ENCODE data around the gene CENPX.

The CENPX gene

DNA sequence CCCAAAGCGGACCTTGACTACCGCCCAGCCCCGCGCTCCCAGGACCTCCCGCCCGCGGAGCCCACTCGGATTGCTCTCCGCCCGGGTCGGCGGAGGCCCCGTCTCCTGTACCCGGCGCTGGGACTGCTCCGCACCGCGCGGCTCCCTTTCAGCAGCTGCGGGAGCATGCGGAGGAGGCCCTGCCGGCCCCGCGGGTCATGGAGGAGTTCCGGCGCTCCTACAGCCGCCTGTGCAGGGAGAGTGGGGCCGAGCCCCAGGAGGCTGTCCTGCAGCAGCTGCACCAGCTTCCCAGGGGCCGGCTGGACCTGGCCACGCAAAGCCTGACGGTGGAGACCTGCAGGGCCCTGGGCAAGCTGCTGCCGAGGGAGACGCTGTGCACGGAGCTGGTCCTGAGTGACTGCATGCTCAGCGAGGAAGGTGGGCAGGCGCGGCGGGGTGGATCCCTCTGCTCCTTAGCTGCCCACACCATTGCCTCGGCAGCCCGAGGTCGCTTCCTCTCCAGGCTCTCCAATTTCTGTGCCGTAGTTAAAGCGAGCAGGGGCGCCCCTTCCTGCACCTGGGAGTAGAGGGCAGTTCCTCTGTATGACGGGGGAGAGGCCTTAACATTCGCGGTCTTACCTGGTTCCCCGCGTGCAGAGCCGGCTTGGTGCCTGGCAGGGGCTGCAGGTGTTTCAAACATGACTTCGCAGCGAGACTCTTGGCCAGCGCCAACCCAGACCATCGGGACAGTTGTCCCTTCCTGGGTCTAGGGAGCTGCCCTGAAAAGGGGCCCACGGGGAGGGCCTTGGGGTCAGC is 966 bp upstream of the CENPX start:
- no peak for DNase-seq (ENCODE audit: low read depth)

GRCh38 chr17:82022981-82023446 is 336 bp upstream of the CENPX start, which contains the start of gene LRRC45:
Gene LRRC45, plus strand, starts transcription at chr17:82023305. Its CDS starts 339 bp downstream, at chr17:82023644.
- peak; percentile 97 for DNase-seq (ENCODE audit: low read depth)

- no peak for DNase-seq (ENCODE audit: low read depth)
Observed at GRCh38 chr17:82021900-82022309, 773 bp downstream of the CENPX start.

DNA sequence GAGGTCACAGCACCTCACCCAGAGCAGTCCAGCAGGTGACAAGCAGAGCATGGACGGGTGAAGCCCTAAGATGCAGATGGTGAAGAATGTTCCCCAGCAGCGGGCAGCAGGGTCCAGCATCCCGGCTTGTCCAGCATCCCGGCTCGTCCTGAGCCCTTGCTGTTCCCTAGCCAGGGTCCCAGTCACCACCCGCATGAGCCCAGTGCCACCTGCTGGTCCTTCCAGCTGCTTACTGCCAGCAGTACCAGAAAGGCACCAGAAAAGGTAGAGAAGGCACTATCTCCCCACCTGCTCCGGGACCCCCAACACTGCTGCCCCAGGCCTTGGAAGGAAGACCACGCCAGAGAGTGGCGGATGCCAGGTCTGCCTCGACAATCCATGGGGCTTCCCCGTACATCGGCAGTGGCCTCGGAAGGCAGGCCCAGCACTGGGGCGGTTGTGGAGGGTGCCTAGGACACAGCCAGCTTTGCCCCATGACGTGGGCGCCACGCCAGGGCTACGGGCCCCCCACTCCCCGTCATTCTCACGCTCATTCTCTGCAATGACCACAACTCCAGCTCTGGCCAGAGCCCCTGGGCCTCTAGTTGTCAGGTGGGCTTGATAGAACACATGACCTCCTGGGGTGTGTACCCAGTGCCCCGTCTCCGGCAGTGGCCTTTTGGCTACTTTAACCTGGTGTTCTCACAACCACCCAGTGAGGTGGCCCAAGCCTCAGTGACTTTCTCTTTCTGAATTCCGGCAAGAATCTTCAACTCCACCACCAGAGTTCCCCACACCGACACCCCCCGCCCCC is 1.4 kb downstream of the CENPX start:
- DNase-seq (ENCODE audit: low read depth), result no peak

GRCh38 chr17:82020572-82021106 is 2.0 kb downstream of the CENPX start:
- no peak for DNase-seq (ENCODE audit: low read depth)

DNA sequence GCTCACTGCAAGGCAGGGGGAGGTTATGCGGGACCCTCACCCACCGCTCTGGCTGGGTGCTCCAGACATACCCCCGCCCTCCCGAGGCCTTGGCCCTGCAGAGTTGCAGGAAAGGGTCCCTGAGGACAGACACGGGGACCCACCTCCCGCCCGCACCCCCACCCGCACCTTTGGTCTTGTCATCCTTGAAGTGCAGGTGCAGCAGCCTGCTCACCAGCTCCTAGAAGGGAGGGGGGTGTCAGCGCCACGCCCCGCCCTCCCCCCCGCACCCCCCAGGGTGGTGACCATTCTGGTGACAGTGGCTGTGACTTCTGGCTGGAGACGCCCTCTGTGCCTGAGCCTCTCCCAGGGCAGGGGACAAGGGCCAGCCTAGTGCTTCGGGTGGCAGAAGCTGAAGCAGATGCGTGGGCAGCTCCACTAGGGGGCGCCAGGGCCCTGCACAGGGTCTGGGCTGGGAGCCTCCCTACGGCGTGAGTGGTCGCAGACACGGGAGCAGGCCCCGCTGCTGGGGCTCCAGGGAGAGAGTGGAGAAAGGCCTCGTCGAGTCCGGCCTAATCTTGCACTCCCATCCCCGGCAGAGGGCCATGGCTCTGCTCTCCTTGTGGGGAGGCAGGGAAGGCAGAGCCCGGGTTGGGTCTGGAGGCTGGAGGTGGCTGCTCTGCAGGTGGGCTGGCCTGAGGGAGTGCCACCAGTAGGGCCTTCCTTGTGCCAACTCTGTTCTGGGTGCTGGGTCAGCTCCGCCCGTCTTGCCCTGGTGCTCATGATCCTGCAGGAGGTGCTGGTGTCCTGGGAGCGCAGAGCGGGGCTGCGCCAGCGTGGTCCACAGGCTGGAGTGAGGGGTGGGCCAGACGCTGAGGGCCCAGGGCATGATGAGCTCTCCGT is 2.7 kb downstream of the CENPX start:
- DNase-seq (ENCODE audit: low read depth), result peak; percentile 62

GRCh38 chr17:82018989-82019689 is 3.5 kb downstream of the CENPX start:
- no peak for DNase-seq (ENCODE audit: low read depth)

DNA sequence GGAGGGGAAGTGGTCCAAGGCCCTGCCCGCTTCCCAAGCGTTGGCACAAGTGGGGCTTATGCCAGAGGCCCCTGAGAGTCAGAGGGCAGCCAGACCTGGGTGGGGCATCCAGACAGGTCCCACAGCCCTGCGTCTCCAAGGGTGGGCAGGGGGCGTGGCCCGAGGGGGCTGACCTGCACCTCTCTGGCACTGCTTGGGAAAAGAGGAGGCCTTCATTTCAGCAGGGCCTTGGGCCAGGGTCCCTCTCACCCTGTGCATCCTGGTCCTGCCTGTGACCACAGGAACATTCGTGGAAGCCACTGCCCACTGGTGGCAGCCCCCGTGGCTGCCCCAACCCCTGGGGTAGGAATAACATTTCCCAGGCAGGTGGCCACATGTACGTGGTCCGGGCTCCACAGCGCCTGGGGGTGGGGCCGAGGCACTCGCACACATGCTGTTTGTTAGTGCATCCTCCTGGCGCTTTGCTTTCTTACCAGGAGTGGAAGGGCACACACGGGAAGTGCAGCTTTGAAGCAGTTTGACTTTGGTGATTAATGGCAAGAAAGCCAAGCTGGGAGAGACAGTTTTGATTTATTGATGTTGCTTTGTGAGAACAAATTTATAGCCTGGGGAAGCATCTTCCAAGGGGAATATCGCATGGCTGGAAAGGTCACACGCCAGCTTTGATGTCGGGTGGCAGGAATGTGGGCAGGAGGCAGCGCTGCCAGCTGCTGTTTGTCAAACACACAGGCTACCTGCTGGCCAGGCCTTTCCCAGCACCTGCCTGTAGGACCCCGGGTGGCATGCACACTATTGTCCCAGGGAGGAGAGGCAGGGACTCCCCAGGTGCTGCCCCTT is 4.3 kb downstream of the CENPX start:
- DNase-seq (ENCODE audit: low read depth), result no peak

DNA sequence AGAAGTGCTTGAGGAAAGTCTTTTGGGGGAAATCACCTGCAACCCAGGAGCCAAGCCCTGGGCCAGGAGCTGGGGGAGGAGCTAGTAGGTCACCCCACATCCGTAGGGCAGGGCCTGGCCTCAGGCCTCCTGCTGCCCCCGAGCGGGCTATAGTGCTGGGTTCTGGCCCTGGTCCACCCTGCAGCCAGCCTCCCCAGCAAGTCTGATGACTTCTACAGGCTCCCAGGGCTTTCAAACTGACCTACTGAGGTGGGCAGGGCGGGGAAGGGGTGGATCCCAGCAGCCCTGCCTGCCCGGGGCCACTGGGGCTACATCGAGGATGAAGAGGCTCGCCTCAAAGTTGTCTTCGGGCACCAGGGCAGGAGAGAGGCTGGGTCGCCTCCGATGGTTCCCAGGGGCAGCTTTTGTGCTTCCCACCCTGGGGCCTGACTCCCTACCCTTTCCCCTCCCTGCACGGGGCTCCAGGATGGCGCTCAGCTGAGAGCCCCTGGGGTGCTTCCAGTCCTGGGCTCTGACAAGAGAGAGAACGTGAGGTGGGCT is 5.0 kb downstream of the CENPX start:
- DNase-seq (ENCODE audit: low read depth), result no peak

- DNase-seq (ENCODE audit: low read depth), result no peak
Observed at GRCh38 chr17:82016875-82017459, 5.7 kb downstream of the CENPX start.

DNA sequence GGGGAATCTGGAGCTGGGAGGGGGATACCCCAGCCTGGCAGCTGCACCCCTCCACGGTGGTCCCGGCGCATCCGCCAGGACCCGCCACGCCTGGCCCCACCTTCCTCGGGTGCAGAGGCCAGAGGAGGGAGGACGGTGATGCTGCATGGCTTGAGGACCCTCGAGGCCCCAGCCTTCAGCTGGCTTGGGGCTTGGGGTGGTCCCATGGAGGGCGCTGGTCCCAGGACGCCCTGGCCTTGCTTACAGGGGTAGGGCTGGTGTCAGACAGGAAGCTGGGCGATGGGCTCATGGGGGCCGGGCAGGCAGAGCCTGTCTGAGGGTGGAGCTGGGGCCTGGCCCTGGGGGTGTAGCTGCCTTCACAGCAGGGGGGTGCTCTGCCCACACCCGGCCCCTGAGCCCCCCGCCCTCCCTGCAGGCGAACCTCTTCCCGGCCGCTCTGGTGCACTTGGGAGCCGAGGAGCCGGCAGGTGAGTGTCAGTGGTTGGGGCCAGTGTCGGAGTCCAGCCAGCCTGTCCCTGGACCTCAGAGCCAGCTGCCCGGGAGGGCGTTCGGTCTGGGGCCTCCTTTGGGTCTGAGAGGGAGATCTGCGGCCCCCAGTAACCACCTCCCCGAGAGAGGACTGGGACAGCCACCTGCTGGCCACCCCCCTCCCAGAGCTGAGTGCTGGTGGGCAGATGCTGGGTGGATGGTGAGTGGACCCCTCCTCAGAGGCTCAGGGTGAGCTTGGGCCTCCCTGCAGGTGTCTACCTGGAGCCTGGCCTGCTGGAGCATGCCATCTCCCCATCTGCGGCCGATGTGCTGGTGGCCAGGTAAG is 6.4 kb downstream of the CENPX start:
- DNase-seq (ENCODE audit: low read depth), result no peak

DNA sequence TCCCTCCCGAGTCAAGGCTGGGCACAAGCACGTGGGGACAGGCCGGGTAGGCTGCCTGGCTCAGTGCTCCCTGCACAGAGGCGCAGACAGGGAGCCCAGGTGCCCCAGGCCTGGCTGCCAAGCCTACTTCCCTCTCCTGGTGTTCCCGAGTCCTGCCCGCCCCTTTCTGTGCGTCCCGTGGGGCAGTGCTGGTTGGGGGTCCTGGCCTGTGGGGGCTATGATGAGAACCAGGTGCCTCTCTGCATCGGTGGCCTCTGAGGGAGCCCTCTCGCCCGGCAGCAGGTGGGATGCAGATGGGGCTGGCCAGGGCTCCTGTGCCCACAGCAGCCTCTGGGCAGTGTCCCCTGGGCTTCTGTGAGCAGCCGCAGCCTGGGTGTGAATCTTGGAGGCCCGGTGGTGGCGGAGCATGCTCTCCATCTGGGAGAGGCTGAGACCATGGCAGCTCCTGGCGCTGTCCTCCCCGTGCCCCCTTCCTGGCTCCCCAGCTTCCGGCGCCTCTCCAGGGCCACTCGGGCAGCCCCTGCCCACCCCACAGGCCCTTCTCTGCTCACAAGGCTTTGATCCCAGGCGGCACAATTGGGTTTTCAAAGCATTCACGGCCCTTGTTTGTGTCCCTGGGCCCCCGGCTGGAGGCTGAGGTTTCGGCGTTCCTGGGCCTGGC is 7.2 kb downstream of the CENPX start:
- DNase-seq (ENCODE audit: low read depth), result no peak

DNA sequence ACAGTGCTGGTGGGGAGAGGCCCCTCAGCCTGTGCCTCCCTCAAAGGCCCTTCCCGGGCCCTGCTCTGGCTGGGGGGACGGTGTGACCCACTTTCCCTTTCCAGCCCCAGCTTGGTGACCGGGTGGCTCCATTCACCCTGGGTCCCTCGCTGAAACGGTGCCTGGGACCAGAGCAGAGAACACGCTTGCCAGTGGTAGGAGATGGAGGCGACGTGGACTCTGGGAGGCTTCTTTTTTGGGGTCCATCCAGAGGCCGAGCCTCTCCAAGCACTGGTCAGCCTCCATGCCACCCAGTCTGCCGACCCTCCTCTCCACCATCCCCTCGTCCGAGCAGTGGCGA is 7.7 kb downstream of the CENPX start:
- no peak for DNase-seq (ENCODE audit: low read depth)

GRCh38 chr17:82014432-82014831 is 8.2 kb downstream of the CENPX start:
- no peak for DNase-seq (ENCODE audit: low read depth)

DNA sequence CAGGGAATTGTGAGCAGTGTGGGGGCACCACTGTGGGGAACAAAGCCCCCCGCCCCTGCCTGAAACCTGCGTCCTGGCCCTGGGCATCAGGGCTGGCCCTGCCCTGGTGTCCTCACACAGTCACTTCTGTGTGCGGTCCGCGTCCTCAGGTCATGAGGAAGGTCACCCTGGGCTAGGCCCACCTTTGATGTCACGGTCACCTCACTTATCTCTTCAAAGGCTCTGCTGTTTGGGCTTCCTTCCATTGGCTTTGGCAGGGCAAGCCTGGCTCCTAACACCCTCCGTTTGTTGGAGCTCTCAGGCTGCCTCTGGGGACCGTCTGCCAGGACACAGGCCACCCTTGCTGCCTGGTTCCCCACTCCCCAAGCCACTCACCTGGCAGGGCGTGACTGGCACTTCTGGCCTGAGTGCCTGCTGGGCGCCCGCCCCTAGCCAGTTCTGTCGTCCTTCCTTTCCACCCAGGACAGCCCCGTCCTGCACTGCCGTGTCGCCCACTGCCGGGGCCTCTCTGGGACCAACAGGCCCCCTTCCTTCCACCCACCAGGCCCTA is 8.8 kb downstream of the CENPX start:
- no peak for DNase-seq (ENCODE audit: low read depth)

- DNase-seq (ENCODE audit: low read depth), result no peak
Observed at GRCh38 chr17:82013341-82013740, 9.3 kb downstream of the CENPX start.

- DNase-seq (ENCODE audit: low read depth), result no peak
Observed at GRCh38 chr17:82012640-82013295, 9.9 kb downstream of the CENPX start.

DNA sequence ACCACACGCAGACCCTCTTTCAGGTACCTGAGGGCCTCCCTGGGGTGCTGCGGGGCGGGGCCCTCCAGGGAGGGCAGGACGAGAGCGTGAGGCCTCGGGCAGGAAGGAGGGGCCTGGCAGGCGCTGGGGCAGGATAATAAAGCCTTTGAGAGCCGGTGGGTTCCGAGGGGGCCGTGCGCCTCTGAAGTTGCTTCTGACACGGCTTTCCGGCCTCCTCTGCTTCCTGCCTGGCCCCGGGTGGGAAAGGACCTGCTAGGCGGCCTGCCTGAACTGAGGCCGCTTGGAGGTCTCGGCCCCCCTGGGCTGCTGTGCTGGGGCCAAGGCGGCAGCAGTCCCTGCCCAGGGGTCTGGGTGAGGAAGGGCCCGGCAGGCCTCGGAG is 10.4 kb downstream of the CENPX start:
- no peak for DNase-seq (ENCODE audit: low read depth)

Data from stimulated activated CD8-positive, alpha-beta memory T cell treated with anti-CD3 and anti-CD28 coated beads, Interleukin-15, amount 100 ng/mL, for 24 hours (primary cell).